H9 (cell line): ENCODE measurements around the gene CASK. TPM values are rescaled to one million over a fixed set of nuclear protein-coding genes. Genes with fewer than 3 reads are reported as not detected.

Experiments used
- DNase-seq: peaks from one replicate; pipeline ENCODE4 v3.0.0-alpha.2; 2017
- H2AFZ ChIP-seq: one replicate; pipeline ENCODE4 v1.6.1; 2013; ENCODE audit warnings: mild to moderate bottlenecking, low read length, control low read depth, moderate library complexity
- H2AK5ac ChIP-seq: 2 replicates; pipeline ENCODE4 v1.6.1; 2013; ENCODE audit warnings: low read length, control low read depth, mixed read lengths; ENCODE audit not compliant: insufficient read length
- H2BK120ac ChIP-seq: one replicate; pipeline ENCODE4 v1.6.1; 2013; ENCODE audit warnings: low read depth, mild to moderate bottlenecking, low read length, control low read depth, inconsistent platforms; ENCODE audit not compliant: poor library complexity, severe bottlenecking
- H2BK12ac ChIP-seq: 2 replicates; pipeline ENCODE4 v1.6.1; 2013; ENCODE audit warnings: low read length, control low read depth, mixed read lengths, low read depth; ENCODE audit not compliant: insufficient read length
- H2BK15ac ChIP-seq: 2 replicates; pipeline ENCODE4 v1.6.1; 2013; ENCODE audit warnings: low read depth, low read length, control low read depth
- H2BK20ac ChIP-seq: one replicate; pipeline ENCODE4 v1.6.1; 2013; ENCODE audit warnings: low read depth, mild to moderate bottlenecking, low read length, control low read depth, inconsistent platforms; ENCODE audit not compliant: poor library complexity, severe bottlenecking
- H2BK5ac ChIP-seq: 2 replicates; pipeline ENCODE4 v1.6.1; 2013; ENCODE audit warnings: low read length, control low read depth, mixed read lengths; ENCODE audit not compliant: insufficient read length
- H3K14ac ChIP-seq: 2 replicates; pipeline ENCODE4 v1.6.1; 2013; ENCODE audit warnings: low read length, control low read depth; ENCODE audit not compliant: insufficient read depth
- H3K18ac ChIP-seq: 2 replicates; pipeline ENCODE4 v1.6.1; 2013; ENCODE audit warnings: low read depth, mild to moderate bottlenecking, mixed read lengths, low read length, control low read depth; ENCODE audit not compliant: insufficient read length
- H3K23ac ChIP-seq: 2 replicates; pipeline ENCODE4 v1.6.1; 2013; ENCODE audit warnings: low read length, control low read depth, mixed read lengths, low read depth; ENCODE audit not compliant: insufficient read length
- H3K23me2 ChIP-seq: 2 replicates; pipeline ENCODE4 v1.6.1; 2013; ENCODE audit warnings: low read depth, mild to moderate bottlenecking, mixed read lengths, low read length, control low read depth; ENCODE audit not compliant: insufficient read length, poor library complexity, severe bottlenecking
- H3K27ac ChIP-seq: 2 replicates; pipeline ENCODE4 v1.5.1; 2013; ENCODE audit warnings: low read length, control low read depth, mixed read lengths, low read depth; ENCODE audit not compliant: insufficient read length
- H3K27me3 ChIP-seq: 2 replicates; pipeline ENCODE4 v1.6.1; 2013; ENCODE audit warnings: low read length, control low read depth, inconsistent platforms; ENCODE audit not compliant: insufficient read depth
- H3K4ac ChIP-seq: 2 replicates; pipeline ENCODE4 v1.6.1; 2013; ENCODE audit warnings: low read depth, mild to moderate bottlenecking, control low read depth, inconsistent platforms, low read length, moderate library complexity
- H3K4me1 ChIP-seq: 2 replicates; pipeline ENCODE4 v1.6.1; 2013; ENCODE audit warnings: low read length, control low read depth, inconsistent platforms; ENCODE audit not compliant: insufficient read depth
- H3K4me2 ChIP-seq: 2 replicates; pipeline ENCODE4 v1.6.1; 2013; ENCODE audit warnings: low read length, control low read depth, mixed read lengths; ENCODE audit not compliant: insufficient read length, insufficient read depth
- H3K56ac ChIP-seq: 2 replicates; pipeline ENCODE4 v1.6.1; 2013; ENCODE audit warnings: low read depth, mild to moderate bottlenecking, mixed read lengths, low read length, control low read depth; ENCODE audit not compliant: insufficient read length
- H3K79me1 ChIP-seq: 2 replicates; pipeline ENCODE4 v1.6.1; 2013; ENCODE audit warnings: low read depth, mild to moderate bottlenecking, moderate library complexity, low read length, control low read depth, inconsistent platforms; ENCODE audit not compliant: insufficient read depth, poor library complexity, severe bottlenecking
- H3K79me2 ChIP-seq: 2 replicates; pipeline ENCODE4 v1.6.1; 2013; ENCODE audit warnings: low read length, control low read depth, inconsistent platforms; ENCODE audit not compliant: insufficient read depth
- H3K9ac ChIP-seq: 2 replicates; pipeline ENCODE4 v1.6.1; 2013; ENCODE audit warnings: low read length, control low read depth, mixed read lengths; ENCODE audit not compliant: insufficient read length; ENCODE audit errors: extremely low read depth
- H3K9me3 ChIP-seq: one replicate; pipeline ENCODE4 v1.6.1; 2013; ENCODE audit warnings: low read depth, low read length, inconsistent platforms; ENCODE audit not compliant: control insufficient read depth
- H3T11ph ChIP-seq: one replicate; pipeline ENCODE4 v1.6.1; 2013; ENCODE audit warnings: mild to moderate bottlenecking, low read length, control low read depth, inconsistent platforms
- H4K20me1 ChIP-seq: one replicate; pipeline ENCODE4 v1.6.1; 2013; ENCODE audit not compliant: control insufficient read depth, insufficient read length, insufficient read depth
- H4K5ac ChIP-seq: 2 replicates; pipeline ENCODE4 v1.6.1; 2013; ENCODE audit warnings: low read depth, mild to moderate bottlenecking, mixed read lengths, low read length, control low read depth; ENCODE audit not compliant: insufficient read length
- H4K8ac ChIP-seq: replicated peaks from 2 replicates; pipeline ENCODE4 v1.6.1; 2013; ENCODE audit warnings: low read length, control low read depth, mixed read lengths, low read depth; ENCODE audit not compliant: insufficient read length
- H4K91ac ChIP-seq: 2 replicates; pipeline ENCODE4 v1.6.1; 2013; ENCODE audit warnings: low read depth, mild to moderate bottlenecking, moderate library complexity, mixed read lengths, low read length, control low read depth; ENCODE audit not compliant: insufficient read length
- H3K27ac Mint-ChIP-seq, 3 experiments: 2 replicates in 2 of 3; 3 replicates in 1 of 3; pipeline ENCODE4 v1.8.0; 2020 to 2021; ENCODE audit warnings: mixed read lengths in 3 of 3, mild to moderate bottlenecking in 1 of 3, moderate library complexity in 1 of 3
- H3K27me3 Mint-ChIP-seq: 2 replicates; pipeline ENCODE4 v1.8.0; 2021; ENCODE audit warnings: low read depth, mild to moderate bottlenecking, moderate library complexity, mixed read lengths
- H3K36me3 Mint-ChIP-seq, 3 experiments: 2 replicates in 2 of 3; 3 replicates in 1 of 3; pipeline ENCODE4 v1.8.0; 2020 to 2021; ENCODE audit warnings: low read depth in 3 of 3, mixed read lengths in 3 of 3; ENCODE audit not compliant: insufficient read depth in 1 of 3
- H3K4me1 Mint-ChIP-seq, 2 experiments: 2 replicates each; pipeline ENCODE4 v1.8.0; 2020; ENCODE audit warnings: mixed read lengths in 2 of 2
- H3K4me3 Mint-ChIP-seq, 2 experiments: 2 replicates in 1 of 2; 3 replicates in 1 of 2; pipeline ENCODE4 v1.8.0; 2020 to 2021; ENCODE audit warnings: mild to moderate bottlenecking in 2 of 2, mixed read lengths in 2 of 2, moderate library complexity in 1 of 2
- H3K9me3 Mint-ChIP-seq, 2 experiments: 2 replicates in 1 of 2; 3 replicates in 1 of 2; pipeline ENCODE4 v1.8.0; 2020; ENCODE audit warnings: mild to moderate bottlenecking in 2 of 2, mixed read lengths in 2 of 2, moderate library complexity in 1 of 2
- WGBS: extraction: QIAGEN DNeasy Blood & Tissue Kit; methylation state at CpG from one replicate; pipeline ENCODE4 v1.1.7; 2013; ENCODE audit warnings: missing lambda C conversion rate, low lambda C conversion rate, mixed read lengths; ENCODE audit not compliant: insufficient read length; ENCODE audit errors: extremely low coverage; 5-methylcytosine and 5-hydroxymethylcytosine counted together
- total RNA-seq: library from RNA; stranded (reverse); gene quantifications from 2 replicates; pipeline ENCODE4 v1.2.1, GENCODE V29; 2021
- TF ChIP-seq, protein P1 (sequence below): fragments of 200-600 bp; sonication (generic); conservative IDR thresholded peaks from 3 replicates; pipeline ENCODE4 v1.8.0; 2021; ENCODE audit warnings: antibody characterized with exemption, mild to moderate bottlenecking

The CASK gene
- total RNA-seq, 1 experiment from 2014 or later: 44.1 TPM

DNA sequence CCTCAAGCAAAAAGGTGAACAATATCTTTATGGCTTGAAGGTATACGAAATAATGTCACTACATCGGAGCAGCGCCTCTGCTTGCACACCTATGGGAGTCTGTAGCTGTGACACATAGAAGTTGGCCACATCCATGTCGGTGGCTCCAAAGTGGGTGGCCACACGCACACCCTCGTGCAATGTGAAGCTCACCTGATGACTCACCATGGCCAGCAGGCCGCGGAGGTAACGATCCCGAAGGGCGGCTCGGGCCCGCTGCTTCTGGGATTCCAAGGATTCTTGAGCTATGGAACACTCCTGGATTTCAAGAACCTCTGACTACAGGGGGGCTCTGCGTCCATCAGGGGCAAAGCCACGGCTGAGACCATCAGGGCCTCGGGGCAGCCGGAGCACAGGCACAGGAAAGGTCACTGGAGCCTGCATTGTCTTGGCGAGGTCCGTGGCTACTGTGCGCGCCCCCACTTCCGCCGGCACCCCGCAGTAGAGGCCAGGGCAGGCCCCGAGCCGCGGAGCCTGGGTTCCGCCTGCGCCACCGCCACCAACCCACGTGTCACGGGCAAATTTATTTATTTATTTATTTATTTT is 451.0 kb downstream of the CASK start:
- DNase-seq: peak; percentile 68
- TF ChIP-seq, protein P1, sequence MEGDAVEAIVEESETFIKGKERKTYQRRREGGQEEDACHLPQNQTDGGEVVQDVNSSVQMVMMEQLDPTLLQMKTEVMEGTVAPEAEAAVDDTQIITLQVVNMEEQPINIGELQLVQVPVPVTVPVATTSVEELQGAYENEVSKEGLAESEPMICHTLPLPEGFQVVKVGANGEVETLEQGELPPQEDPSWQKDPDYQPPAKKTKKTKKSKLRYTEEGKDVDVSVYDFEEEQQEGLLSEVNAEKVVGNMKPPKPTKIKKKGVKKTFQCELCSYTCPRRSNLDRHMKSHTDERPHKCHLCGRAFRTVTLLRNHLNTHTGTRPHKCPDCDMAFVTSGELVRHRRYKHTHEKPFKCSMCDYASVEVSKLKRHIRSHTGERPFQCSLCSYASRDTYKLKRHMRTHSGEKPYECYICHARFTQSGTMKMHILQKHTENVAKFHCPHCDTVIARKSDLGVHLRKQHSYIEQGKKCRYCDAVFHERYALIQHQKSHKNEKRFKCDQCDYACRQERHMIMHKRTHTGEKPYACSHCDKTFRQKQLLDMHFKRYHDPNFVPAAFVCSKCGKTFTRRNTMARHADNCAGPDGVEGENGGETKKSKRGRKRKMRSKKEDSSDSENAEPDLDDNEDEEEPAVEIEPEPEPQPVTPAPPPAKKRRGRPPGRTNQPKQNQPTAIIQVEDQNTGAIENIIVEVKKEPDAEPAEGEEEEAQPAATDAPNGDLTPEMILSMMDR: no peak
- H3K79me2 ChIP-seq: no peaks in the 10 kb centered on the region

More for the DNA sequence above, 451.0 kb downstream of the CASK start:
- Histone ChIP-seq H4K8ac (no peak overlapping the region), H3K18ac (no peak overlapping the region), H2BK120ac (no peak overlapping the region), H2BK12ac (no peak overlapping the region), H3K4ac (no peak overlapping the region), H3T11ph (no peak overlapping the region), H3K9ac (no peak overlapping the region), H2AK5ac (no peak overlapping the region), H3K56ac (no peak overlapping the region), H3K79me1 (no peaks in the 10 kb centered on the region), H4K5ac (no peak overlapping the region), H2BK5ac (no peak overlapping the region), H2BK20ac (no peak overlapping the region), H3K4me2 (no peak overlapping the region), H3K4me1 (peaks cover 8% of the 10 kb centered on the region; the same call in 1 of the 2 replicates), H3K27ac (no peak overlapping the region), H4K91ac (no peak overlapping the region), H2AFZ (no peak overlapping the region), H3K9me3 (no peaks in the 10 kb centered on the region), H3K14ac (no peak overlapping the region; the same call in 1 of the 2 replicates), H2BK15ac (no peak overlapping the region), H4K20me1 (no peaks in the 10 kb centered on the region), H3K23ac (no peak overlapping the region), H3K27me3 (no peaks in the 10 kb centered on the region), H3K23me2 (no peaks in the 10 kb centered on the region)
- no peak overlapping the region for H3K4me3 Mint-ChIP-seq
- peaks cover 4 to 5% (median 4%) of the 10 kb centered on the region in 3 experiments; a peak in 4 of 7 replicates for H3K36me3 Mint-ChIP-seq
- H3K9me3 Mint-ChIP-seq: peaks cover 44% of the 10 kb centered on the region in 2 experiments
- no peaks in the 10 kb centered on the region for H3K27me3 Mint-ChIP-seq
- peaks cover 14 to 21% of the 10 kb centered on the region in 2 experiments for H3K4me1 Mint-ChIP-seq
- no peak overlapping the region for H3K27ac Mint-ChIP-seq
- WGBS: no CpG with 5 or more reads among the region's 32 CpGs
